Left renal cortex interstitium (tissue), 4 donors: ENCODE measurements around the gene PITPNB. TPM values are rescaled to one million over a fixed set of nuclear protein-coding genes. Genes with fewer than 3 reads are reported as not detected.
A peak's percentile ranks its signal among the peaks of the same experiment; 100 is the strongest.

ENCODE experiments used
- DNase-seq, 4 donors: peaks; one replicate each; pipeline ENCODE4 v3.0.0-alpha.2; 2013; ENCODE audit warnings: low read depth in 4 of 4, low spot score in 2 of 4, missing footprints in 1 of 4
- polyA plus RNA-seq, 4 donors: library from polyadenylated mRNA; unstranded; fragments of 120-200 nt; gene quantifications; one replicate each; pipeline ENCODE4 v1.2.1, GENCODE V29; 2013; ENCODE audit not compliant: insufficient read length in 4 of 4

The PITPNB gene
- polyA plus RNA-seq: 10 to 100 TPM; 54.2 to 75.0 (median 63.4) TPM

- peak; percentile 87 to 96 (median 90) for DNase-seq
These were observed at the start of gene PITPNB for GRCh38 chr22:27919222-27919941. TSS of gene PITPNB (minus strand) at chr22:27919256. CDS start at chr22:27919191, 65 bp downstream.

- no peak for DNase-seq
These were observed 47.4 kb upstream of the PITPNB start for GRCh38 chr22:27966168-27967064.

GRCh38 chr22:27962268-27963044 is 43.4 kb upstream of the PITPNB start:
- peak in 1 of 4 donors; percentile 8 for DNase-seq

DNA sequence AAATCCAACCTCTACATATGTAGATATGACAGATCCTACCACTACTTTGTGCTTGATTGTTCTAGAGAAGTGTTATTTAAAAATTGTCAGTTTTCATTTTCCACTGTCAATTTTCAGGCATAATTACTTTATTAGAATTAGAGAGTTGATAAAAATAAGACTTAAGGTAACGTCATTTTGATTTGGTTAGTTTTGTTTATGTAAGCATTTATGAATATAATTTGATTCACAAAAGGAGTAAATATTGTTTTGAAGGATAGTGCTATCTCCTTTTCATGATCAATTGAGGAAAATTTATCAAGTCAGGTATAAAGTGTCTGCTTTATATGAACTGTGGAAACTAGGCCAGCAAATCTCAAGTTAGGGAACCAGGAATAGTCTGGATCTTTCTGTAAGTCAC is 42.6 kb upstream of the PITPNB start:
- no peak for DNase-seq

DNA sequence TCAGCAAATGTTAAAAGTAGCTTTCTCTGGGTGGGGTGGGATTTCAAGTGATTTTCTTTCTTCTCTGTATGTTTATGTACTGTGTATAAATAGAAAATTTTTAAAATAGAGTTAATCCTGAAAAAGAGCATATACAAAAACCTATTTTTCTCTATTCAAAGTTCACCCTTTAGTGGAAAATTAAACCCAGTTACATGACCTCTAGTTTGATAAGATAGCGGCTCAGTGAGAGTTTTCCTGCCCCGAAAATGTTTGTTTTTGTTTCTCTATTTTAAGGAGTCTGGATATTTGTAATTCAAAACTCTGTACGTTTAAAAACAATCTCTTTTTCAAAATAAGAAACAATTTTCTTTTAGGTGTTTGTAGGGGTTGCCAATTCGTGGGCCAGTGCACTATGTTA is 42.1 kb upstream of the PITPNB start:
- DNase-seq: no peak

DNA sequence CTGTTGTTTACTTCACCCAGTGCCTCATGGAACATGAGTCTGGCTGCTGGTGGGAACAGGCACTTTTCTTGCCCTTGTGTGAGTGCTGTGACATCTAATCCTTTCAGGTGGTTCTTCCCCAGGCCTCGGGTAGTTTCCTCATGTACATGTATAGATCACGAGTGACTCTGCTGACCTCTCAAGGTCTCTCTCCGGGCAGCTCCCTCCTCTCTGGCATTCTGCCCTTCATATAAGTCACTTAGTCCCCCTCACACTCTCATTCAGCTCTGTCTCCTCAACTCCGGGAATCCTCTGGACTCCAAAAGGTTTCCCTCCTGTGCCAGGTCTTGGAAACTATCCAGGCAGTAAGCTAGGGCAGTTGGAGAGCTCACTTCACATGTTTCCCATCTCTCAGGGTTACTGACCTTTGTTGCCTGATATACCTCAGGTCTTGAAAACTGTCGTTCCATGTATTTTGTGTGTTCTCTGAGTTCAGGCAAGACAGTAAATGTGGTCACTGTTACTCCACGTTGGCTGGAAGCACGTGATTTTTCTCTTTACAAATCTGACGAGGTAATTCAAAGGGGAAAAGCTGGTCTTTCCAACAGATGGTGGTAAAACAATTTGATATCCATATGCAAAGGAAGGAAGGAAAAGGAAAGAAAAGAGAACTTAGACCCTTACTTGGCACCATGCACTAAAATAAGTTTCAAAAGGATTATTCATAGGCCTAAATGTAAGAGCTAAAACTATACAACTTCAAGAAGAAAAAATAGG is 40.5 kb upstream of the PITPNB start:
- no peak for DNase-seq

- no peak for DNase-seq
These were observed 33.7 kb upstream of the PITPNB start for GRCh38 chr22:27952779-27953178.

- no peak for DNase-seq
These were observed 33.0 kb upstream of the PITPNB start for GRCh38 chr22:27952091-27952490.

DNA sequence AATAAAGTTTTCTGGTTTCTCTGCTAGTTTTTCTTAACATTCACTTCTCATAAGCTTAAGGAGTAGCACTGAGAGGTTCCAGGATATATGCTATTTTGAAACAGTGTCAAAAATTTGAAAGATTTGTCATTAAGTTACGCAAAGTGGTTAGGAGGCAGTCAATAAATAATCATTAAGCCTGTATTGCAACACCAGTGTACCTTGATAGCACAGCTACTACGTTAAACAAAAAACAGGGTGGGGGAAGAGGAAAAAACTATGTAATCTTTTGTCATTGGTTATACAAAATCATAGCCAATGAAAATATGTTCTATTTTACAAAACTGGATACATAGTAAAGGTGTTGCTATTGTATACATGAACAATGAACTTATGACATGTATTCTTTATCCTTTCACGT is 30.4 kb upstream of the PITPNB start:
- no peak for DNase-seq

DNA sequence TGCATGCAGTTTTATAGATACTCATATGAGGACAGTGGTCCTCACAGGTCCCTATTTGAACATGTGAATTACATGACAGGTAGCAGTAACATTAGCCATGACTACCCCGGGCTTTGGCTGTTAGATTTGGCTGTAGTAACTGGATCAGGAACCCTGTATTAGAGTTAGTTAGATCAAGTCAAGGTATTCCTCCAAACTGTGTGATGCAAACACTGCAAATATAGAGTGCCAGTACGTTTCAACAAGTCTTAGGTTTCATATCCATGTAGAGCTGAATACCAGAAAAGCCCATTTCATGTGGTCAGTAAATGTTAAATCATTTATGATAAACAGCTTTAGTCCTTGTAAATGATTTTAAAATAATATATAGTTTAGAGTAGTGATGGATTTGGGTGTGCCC is 29.5 kb upstream of the PITPNB start:
- no peak for DNase-seq

- no peak for DNase-seq
These were observed 28.4 kb upstream of the PITPNB start for GRCh38 chr22:27947448-27947847.

DNA sequence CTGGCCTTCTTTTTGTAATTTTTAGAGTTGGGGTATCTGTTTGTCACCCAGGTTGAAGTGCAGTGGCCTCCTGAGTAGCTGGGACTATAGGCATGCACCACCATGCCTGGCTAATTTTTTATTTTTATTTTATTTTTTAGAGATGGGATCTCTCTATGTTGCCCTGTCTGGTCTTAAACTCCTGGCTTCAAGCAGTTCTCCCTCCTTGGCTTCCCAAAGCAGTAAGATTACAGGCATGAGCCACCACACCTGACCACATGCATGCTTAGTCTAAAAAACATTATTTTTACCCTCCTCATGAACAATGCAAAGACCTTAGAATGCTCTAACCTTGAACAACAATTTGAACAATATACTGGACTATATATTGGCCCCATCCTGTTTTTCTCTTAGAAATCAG is 22.1 kb upstream of the PITPNB start:
- DNase-seq: no peak

DNA sequence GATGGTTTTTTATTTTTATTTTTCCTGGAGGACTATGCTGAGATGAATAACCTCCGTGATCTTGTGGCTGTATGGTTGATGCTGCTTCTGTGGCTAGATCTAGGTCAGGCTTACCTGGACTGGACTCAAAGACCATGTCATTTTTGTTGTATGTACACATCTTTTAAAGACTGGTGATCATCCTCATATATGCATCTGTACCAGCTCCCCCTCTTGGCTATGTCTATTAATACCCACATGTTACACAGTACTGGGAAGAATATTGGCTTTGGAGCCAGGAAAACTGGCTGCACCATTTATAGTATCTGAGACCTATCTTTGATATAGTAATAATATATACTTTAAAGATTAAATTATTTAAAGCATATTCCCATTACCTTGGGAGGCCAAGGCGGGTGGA is 18.4 kb upstream of the PITPNB start:
- no peak for DNase-seq

DNA sequence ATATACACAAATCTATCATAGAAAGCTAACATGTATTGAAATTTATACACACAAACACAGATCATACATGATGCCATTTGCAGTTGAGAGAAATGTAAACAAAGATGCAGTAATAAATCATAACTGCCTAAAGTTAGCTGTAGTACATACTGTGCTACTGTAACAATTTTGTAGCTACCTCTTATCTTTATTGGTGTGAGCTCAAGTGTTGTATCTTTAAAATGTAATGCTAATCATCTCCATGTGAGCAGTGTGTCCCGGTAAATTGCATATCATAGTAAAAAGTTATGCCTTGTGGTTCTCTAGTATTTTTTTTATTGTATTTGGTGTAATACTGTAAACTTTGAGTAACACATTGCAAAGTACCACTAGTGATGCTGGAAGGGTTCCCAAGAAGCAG is 16.8 kb upstream of the PITPNB start:
- no peak for DNase-seq

DNA sequence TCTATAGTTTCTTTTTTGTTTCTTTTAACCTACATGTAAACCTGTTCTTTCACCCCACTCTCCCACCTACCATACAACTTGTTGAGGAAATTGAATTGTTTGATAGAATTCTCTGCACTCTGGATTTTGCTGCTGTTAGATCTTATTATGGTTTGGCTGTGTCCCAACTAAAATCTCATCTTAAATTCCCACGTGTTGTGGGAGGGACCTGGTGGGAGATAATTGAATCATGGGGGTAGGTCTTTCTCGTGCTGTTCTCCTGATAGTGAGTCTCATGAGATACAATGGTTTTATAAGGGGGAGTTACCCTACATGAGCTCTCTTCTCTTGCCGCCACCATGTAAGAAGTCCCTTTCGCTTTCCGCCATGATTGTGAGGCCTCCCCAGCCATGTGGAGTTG is 15.0 kb upstream of the PITPNB start:
- no peak for DNase-seq

- DNase-seq: no peak
These were observed 14.3 kb upstream of the PITPNB start for GRCh38 chr22:27933186-27933983.

GRCh38 chr22:27930331-27931060 is 11.4 kb upstream of the PITPNB start:
- DNase-seq: no peak

DNA sequence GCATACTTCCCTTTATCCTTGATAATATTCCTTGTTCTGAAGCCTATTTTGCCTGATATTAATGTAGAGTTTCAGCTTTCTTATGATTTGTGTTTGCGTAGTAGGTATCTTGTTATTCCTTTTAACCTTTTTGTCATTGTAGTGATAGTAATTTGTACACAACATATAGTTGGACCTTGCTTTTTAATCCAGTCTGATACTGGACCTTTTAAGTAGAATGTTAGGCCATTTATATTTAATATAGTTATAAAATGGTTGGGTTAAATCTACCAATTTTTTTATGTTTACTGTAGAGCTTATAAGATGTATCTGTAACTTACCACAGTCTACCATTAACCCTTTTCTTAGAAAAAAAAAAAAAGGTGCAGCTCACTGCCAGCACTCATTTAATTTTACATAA is 8.6 kb upstream of the PITPNB start:
- DNase-seq: no peak

DNA sequence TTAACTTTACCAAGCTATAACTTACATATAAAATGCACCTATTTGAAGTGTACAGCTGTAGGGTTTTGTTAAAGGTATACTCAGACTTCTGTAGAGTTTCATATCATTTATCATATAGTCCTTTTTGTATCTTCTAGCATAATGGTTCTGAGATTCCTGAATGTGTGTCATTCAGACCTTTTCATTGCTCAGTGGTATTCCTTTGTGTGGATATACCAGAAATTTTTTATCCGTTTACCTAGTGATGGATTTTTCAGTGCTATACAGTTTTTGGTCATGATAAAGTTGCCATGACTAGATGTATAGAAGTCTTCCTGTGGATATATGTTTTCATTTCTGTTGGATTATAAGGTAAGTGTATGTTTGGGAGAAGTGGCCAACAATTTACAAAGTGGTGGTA is 6.3 kb upstream of the PITPNB start:
- DNase-seq: no peak
